Rectal smooth muscle tissue (tissue), 1 donor: ENCODE measurements around the gene S1PR4.

Experiments
- H3K27ac ChIP-seq: one replicate; pipeline ENCODE4 v1.7.0; 2013; ENCODE audit warnings: low read depth, low read length, inconsistent platforms
- H3K27me3 ChIP-seq: one replicate; pipeline ENCODE4 v1.7.0; 2013; ENCODE audit warnings: low read length; ENCODE audit not compliant: control insufficient read depth, insufficient read depth
- H3K36me3 ChIP-seq: one replicate; pipeline ENCODE4 v1.7.0; 2013; ENCODE audit warnings: low read length; ENCODE audit not compliant: control insufficient read depth, insufficient read depth
- H3K4me1 ChIP-seq: one replicate; pipeline ENCODE4 v1.7.0; 2013; ENCODE audit warnings: low read length; ENCODE audit not compliant: control insufficient read depth, insufficient read depth
- H3K4me3 ChIP-seq: one replicate; pipeline ENCODE4 v1.7.0; 2013; ENCODE audit warnings: low read length
- H3K9ac ChIP-seq: one replicate; pipeline ENCODE4 v1.7.0; 2013; ENCODE audit warnings: low read length

S1PR4 gene, protein sequence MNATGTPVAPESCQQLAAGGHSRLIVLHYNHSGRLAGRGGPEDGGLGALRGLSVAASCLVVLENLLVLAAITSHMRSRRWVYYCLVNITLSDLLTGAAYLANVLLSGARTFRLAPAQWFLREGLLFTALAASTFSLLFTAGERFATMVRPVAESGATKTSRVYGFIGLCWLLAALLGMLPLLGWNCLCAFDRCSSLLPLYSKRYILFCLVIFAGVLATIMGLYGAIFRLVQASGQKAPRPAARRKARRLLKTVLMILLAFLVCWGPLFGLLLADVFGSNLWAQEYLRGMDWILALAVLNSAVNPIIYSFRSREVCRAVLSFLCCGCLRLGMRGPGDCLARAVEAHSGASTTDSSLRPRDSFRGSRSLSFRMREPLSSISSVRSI

GRCh38 chr19:3178377-3178972 is at the start of gene S1PR4:
TSS of gene S1PR4 (plus strand) at chr19:3178769. CDS start at chr19:3178793, 24 bp downstream.
- no peak within 1 kb of the TSS for H3K27ac ChIP-seq

GRCh38 chr19:3129112-3129511 is 49.5 kb upstream of the S1PR4 start:
- no peaks in the 10 kb centered on the region for H3K27me3 ChIP-seq
- H3K36me3 ChIP-seq, result no peaks in the 10 kb centered on the region
- H3K27ac ChIP-seq, result no peak overlapping the region
- H3K9ac ChIP-seq, result no peak overlapping the region
- no peak overlapping the region for H3K4me3 ChIP-seq
- H3K4me1 ChIP-seq, result no peaks in the 10 kb centered on the region

More at GRCh38 chr19:3178377-3178972, at the start of gene S1PR4:
- no peaks in the 10 kb centered on the region for H3K27me3 ChIP-seq
- H3K9ac ChIP-seq, result peak within 1 kb of the TSS; percentile 21
- H3K36me3 ChIP-seq, result no peaks in the 10 kb centered on the region
- no peaks in the 10 kb centered on the region for H3K4me1 ChIP-seq
- peak within 1 kb of the TSS; percentile 57 for H3K4me3 ChIP-seq

DNA sequence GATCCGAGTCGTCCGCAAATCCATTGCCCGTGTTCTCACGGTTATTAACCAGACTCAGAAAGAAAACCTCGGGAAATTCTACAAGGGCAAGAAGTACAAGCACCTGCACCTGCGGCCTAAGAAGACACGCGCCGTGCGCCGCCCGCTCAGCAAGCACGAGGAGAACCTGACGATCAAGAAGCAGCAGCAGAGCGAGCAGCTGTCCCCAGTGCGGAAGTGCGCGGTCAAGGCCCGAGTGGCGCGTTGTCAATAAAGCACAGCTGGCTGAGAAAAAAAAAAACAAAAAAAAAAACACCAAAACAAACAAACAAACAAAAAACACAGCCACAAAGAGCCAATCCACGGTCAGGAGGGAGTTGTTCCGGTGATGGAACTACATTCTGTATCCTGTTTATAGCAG is 47.4 kb upstream of the S1PR4 start:
- Histone ChIP-seq H3K27ac (no peak overlapping the region), H3K9ac (no peak overlapping the region), H3K4me1 (no peaks in the 10 kb centered on the region), H3K4me3 (no peak overlapping the region), H3K27me3 (no peaks in the 10 kb centered on the region), H3K36me3 (no peaks in the 10 kb centered on the region)

GRCh38 chr19:3132971-3133792 is 45.4 kb upstream of the S1PR4 start:
- no peak overlapping the region for H3K27ac ChIP-seq
- no peaks in the 10 kb centered on the region for H3K4me1 ChIP-seq
- no peak overlapping the region for H3K9ac ChIP-seq
- H3K4me3 ChIP-seq, result no peak overlapping the region
- no peaks in the 10 kb centered on the region for H3K36me3 ChIP-seq
- no peaks in the 10 kb centered on the region for H3K27me3 ChIP-seq

GRCh38 chr19:3133793-3134116 is 44.8 kb upstream of the S1PR4 start:
- no peak overlapping the region for H3K4me3 ChIP-seq
- H3K4me1 ChIP-seq, result no peaks in the 10 kb centered on the region
- H3K27me3 ChIP-seq, result no peaks in the 10 kb centered on the region
- H3K36me3 ChIP-seq, result no peaks in the 10 kb centered on the region
- no peak overlapping the region for H3K27ac ChIP-seq
- H3K9ac ChIP-seq, result no peak overlapping the region

- H3K9ac ChIP-seq, result no peak within 1 kb of the TSS
These were observed 42.4 kb upstream of the S1PR4 start, which contains the start of gene GNA15 for GRCh38 chr19:3135961-3136683. TSS of gene GNA15 (plus strand) at chr19:3136033. CDS start at chr19:3136451, 418 bp downstream.

GRCh38 chr19:3136684-3137055 is 41.9 kb upstream of the S1PR4 start:
- Histone ChIP-seq H3K4me3 (peak overlapping the region; percentile 33), H3K27me3 (no peaks in the 10 kb centered on the region), H3K4me1 (no peaks in the 10 kb centered on the region), H3K9ac (no peak overlapping the region), H3K27ac (no peak overlapping the region), H3K36me3 (no peaks in the 10 kb centered on the region)

More at GRCh38 chr19:3135961-3136683, 42.4 kb upstream of the S1PR4 start, which contains the start of gene GNA15:
- H3K4me3 ChIP-seq, result peak within 1 kb of the TSS; percentile 33
- H3K27ac ChIP-seq, result no peak within 1 kb of the TSS
- no peaks in the 10 kb centered on the region for H3K36me3 ChIP-seq
- H3K4me1 ChIP-seq, result no peaks in the 10 kb centered on the region
- no peaks in the 10 kb centered on the region for H3K27me3 ChIP-seq

GRCh38 chr19:3137119-3137518 is 41.5 kb upstream of the S1PR4 start:
- Histone ChIP-seq H3K27me3 (no peaks in the 10 kb centered on the region), H3K4me3 (no peak overlapping the region), H3K4me1 (no peaks in the 10 kb centered on the region), H3K36me3 (no peaks in the 10 kb centered on the region), H3K27ac (no peak overlapping the region), H3K9ac (no peak overlapping the region)

DNA sequence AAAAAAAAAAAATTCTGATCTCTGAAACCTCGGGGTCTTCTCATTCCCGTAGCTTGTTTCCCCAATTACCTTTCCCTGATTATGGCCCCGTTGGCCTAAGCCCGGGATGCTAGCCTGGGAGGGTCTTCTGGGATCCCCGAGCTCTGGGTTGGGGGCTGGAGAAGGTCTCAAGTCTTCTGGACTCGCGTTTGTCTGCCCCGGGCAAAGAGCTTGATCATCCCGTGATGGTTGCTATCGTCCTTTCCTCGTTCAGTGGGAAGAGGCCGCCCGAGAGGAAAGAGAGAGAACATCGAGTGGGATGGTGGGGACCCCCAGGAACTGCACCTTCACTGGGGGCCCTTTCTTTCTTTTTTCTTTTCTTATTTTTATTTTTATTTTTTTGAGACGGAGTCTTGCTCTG is 40.3 kb upstream of the S1PR4 start:
- H3K4me3 ChIP-seq, result no peak overlapping the region
- H3K27ac ChIP-seq, result no peak overlapping the region

GRCh38 chr19:3140667-3141038 is 37.9 kb upstream of the S1PR4 start:
- H3K36me3 ChIP-seq, result no peaks in the 10 kb centered on the region
- H3K4me1 ChIP-seq, result no peaks in the 10 kb centered on the region
- H3K9ac ChIP-seq, result no peak overlapping the region
- no peaks in the 10 kb centered on the region for H3K27me3 ChIP-seq
- H3K27ac ChIP-seq, result no peak overlapping the region
- no peak overlapping the region for H3K4me3 ChIP-seq

More for the DNA sequence above, 40.3 kb upstream of the S1PR4 start:
- no peak overlapping the region for H3K9ac ChIP-seq
- H3K36me3 ChIP-seq, result no peaks in the 10 kb centered on the region
- H3K4me1 ChIP-seq, result no peaks in the 10 kb centered on the region
- H3K27me3 ChIP-seq, result no peaks in the 10 kb centered on the region

DNA sequence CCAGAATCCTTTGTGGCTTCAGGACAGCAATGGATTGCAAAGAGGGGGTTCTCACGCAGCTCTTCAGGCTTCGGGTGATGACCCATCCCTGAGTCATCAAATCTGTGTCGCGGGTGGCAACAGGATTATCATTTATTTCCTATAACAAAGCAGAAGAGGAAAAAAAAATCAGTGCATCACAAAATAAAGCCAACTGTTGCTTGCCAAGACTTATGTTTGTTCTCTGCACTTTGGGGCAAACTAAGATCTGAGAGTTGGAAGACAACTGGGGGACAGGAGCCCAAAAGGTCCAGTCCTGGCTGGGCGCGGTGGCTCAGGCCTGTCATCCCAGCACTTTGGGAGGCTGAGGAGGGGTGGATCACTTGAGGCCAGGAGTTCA is 36.3 kb upstream of the S1PR4 start:
- Histone ChIP-seq H3K27me3 (no peaks in the 10 kb centered on the region), H3K4me3 (no peak overlapping the region), H3K36me3 (no peaks in the 10 kb centered on the region), H3K9ac (no peak overlapping the region), H3K27ac (no peak overlapping the region), H3K4me1 (no peaks in the 10 kb centered on the region)

- Histone ChIP-seq H3K9ac (no peak overlapping the region), H3K4me1 (no peaks in the 10 kb centered on the region), H3K4me3 (no peak overlapping the region), H3K27ac (no peak overlapping the region), H3K36me3 (no peaks in the 10 kb centered on the region), H3K27me3 (no peaks in the 10 kb centered on the region)
These were observed 35.7 kb upstream of the S1PR4 start for GRCh38 chr19:3142781-3143337.
